IPS-18c (cell line): ENCODE results near the gene NOPCHAP1.
A peak's percentile ranks its signal among the peaks of the same experiment; 100 is the strongest.
"Not testable (repeated sequence)": the region's sequence is repeated elsewhere in the genome, so short reads cannot be mapped to it uniquely, and the experiment has no call there.

ENCODE experiments used
- H3K4me3 ChIP-seq: 2 replicates; pipeline ENCODE4 v1.7.0; 2013; ENCODE audit warnings: low read depth, mild to moderate bottlenecking, low read length, moderate library complexity; ENCODE audit not compliant: insufficient read depth
- H3K9me3 ChIP-seq: one replicate; pipeline ENCODE4 v1.6.1; 2013; ENCODE audit warnings: mild to moderate bottlenecking, low read length, moderate library complexity; ENCODE audit not compliant: control insufficient read depth, insufficient read depth

NOPCHAP1 gene

GRCh38 chr12:104986022-104986941, at the start of gene NOPCHAP1:
Gene NOPCHAP1 (plus strand): TSS chr12:104986316. CDS start chr12:104986353, 37 bp downstream.
- H3K9me3 ChIP-seq, result no peaks in the 10 kb centered on the region
- peak within 1 kb of the TSS; percentile 98 for H3K4me3 ChIP-seq

GRCh38 chr12:104938371-104938770, 47.7 kb upstream of the NOPCHAP1 start:
- no peak overlapping the region for H3K4me3 ChIP-seq
- no peaks in the 10 kb centered on the region for H3K9me3 ChIP-seq

- Histone ChIP-seq H3K4me3 (no peak overlapping the region), H3K9me3 (no peaks in the 10 kb centered on the region)
Measured at GRCh38 chr12:104939089-104939488, 47.0 kb upstream of the NOPCHAP1 start.

GRCh38 chr12:104941454-104941853, 44.7 kb upstream of the NOPCHAP1 start:
- Histone ChIP-seq H3K4me3 (no peak overlapping the region), H3K9me3 (no peaks in the 10 kb centered on the region)

GRCh38 chr12:104942075-104942474, 44.0 kb upstream of the NOPCHAP1 start:
- no peaks in the 10 kb centered on the region for H3K9me3 ChIP-seq
- no peak overlapping the region for H3K4me3 ChIP-seq

- H3K4me3 ChIP-seq, result not testable (repeated sequence)
Measured at GRCh38 chr12:104943401-104943800, 42.7 kb upstream of the NOPCHAP1 start.

GRCh38 chr12:104944252-104944651, 41.9 kb upstream of the NOPCHAP1 start:
- Histone ChIP-seq H3K4me3 (no peak overlapping the region), H3K9me3 (no peaks in the 10 kb centered on the region)

More at GRCh38 chr12:104943401-104943800, 42.7 kb upstream of the NOPCHAP1 start:
- H3K9me3 ChIP-seq, result not testable (repeated sequence)

- H3K9me3 ChIP-seq, H3K4me3 ChIP-seq: not testable (repeated sequence)
Measured at GRCh38 chr12:104948716-104949115, 37.4 kb upstream of the NOPCHAP1 start.

GRCh38 chr12:104951759-104952509, 34.2 kb upstream of the NOPCHAP1 start:
- Histone ChIP-seq H3K4me3 (no peak overlapping the region), H3K9me3 (no peaks in the 10 kb centered on the region)

- Histone ChIP-seq H3K9me3 (no peaks in the 10 kb centered on the region), H3K4me3 (no peak overlapping the region)
Measured at GRCh38 chr12:104952816-104953215, 33.3 kb upstream of the NOPCHAP1 start.

GRCh38 chr12:104953323-104953722, 32.8 kb upstream of the NOPCHAP1 start:
- peaks cover 4% of the 10 kb centered on the region for H3K9me3 ChIP-seq
- H3K4me3 ChIP-seq, result no peak overlapping the region

GRCh38 chr12:104955703-104956102, 30.4 kb upstream of the NOPCHAP1 start:
- H3K4me3 ChIP-seq, result no peak overlapping the region
- peaks cover 4% of the 10 kb centered on the region for H3K9me3 ChIP-seq

- Histone ChIP-seq H3K4me3 (peak overlapping the region; percentile 81), H3K9me3 (peaks cover 4% of the 10 kb centered on the region)
Measured at GRCh38 chr12:104956870-104957718, 29.0 kb upstream of the NOPCHAP1 start.

GRCh38 chr12:104957719-104958000, 28.5 kb upstream of the NOPCHAP1 start:
- Histone ChIP-seq H3K9me3 (peaks cover 4% of the 10 kb centered on the region), H3K4me3 (peak overlapping the region; percentile 81)

GRCh38 chr12:104958001-104958804, 27.9 kb upstream of the NOPCHAP1 start, which contains the start of gene SLC41A2:
Gene SLC41A2 (minus strand): TSS chr12:104958290. CDS start chr12:104928527, 29,763 bp downstream.
- Histone ChIP-seq H3K4me3 (peak within 1 kb of the TSS; percentile 81), H3K9me3 (peaks cover 4% of the 10 kb centered on the region)

- Histone ChIP-seq H3K4me3 (peak overlapping the region; percentile 81; the same call in 1 of the 2 replicates), H3K9me3 (peaks cover 4% of the 10 kb centered on the region)
Measured at GRCh38 chr12:104958805-104959334, 27.2 kb upstream of the NOPCHAP1 start.
